GM20000 (cell line): ENCODE results near the gene GPATCH2L.
A peak's percentile ranks its signal among the peaks of the same experiment; 100 is the strongest.

Source experiments
- DNase-seq: peaks from one replicate; pipeline ENCODE4 v3.0.0; 2012; ENCODE audit warnings: low spot score
- TF ChIP-seq, protein P1 (sequence below): IDR thresholded peaks from 2 replicates; pipeline ENCODE4 v1.5.1; 2012; ENCODE audit warnings: mild to moderate bottlenecking, control low read depth; ENCODE audit errors: extremely low read depth, missing control alignments

Gene GPATCH2L

DNA sequence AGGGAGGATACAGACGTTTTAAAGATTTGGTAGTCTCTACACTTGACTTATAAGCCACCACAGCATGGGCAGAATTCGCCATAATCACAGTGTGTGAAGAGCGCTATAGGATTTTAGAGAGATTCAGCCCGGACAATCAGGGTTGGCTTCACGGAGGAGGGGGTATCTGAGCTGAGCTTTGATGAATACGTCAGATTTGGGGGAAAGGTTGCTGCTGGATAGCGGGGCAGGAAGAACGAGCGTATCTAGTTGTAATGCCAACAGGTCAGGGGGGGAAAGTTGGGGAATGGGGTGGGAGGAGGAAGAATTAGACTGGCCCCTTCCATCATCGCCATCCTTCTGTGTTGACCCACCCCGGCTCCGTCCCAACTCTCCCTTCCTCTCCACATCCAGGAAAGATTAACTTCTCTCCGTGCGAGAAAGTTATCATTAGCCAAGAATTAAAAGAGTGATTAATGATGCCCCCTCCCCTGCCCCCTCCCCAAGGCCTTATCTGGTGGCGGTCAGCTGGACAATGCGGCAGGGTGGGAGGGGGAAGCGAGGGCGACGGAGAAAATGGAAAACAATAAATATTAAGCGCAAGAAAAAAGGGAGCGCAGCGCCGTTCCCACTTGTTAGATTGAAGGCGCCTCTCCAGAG is 13.5 kb upstream of the GPATCH2L start:
- TF ChIP-seq, protein P1, sequence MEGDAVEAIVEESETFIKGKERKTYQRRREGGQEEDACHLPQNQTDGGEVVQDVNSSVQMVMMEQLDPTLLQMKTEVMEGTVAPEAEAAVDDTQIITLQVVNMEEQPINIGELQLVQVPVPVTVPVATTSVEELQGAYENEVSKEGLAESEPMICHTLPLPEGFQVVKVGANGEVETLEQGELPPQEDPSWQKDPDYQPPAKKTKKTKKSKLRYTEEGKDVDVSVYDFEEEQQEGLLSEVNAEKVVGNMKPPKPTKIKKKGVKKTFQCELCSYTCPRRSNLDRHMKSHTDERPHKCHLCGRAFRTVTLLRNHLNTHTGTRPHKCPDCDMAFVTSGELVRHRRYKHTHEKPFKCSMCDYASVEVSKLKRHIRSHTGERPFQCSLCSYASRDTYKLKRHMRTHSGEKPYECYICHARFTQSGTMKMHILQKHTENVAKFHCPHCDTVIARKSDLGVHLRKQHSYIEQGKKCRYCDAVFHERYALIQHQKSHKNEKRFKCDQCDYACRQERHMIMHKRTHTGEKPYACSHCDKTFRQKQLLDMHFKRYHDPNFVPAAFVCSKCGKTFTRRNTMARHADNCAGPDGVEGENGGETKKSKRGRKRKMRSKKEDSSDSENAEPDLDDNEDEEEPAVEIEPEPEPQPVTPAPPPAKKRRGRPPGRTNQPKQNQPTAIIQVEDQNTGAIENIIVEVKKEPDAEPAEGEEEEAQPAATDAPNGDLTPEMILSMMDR: no peak
- no peak for DNase-seq

DNA sequence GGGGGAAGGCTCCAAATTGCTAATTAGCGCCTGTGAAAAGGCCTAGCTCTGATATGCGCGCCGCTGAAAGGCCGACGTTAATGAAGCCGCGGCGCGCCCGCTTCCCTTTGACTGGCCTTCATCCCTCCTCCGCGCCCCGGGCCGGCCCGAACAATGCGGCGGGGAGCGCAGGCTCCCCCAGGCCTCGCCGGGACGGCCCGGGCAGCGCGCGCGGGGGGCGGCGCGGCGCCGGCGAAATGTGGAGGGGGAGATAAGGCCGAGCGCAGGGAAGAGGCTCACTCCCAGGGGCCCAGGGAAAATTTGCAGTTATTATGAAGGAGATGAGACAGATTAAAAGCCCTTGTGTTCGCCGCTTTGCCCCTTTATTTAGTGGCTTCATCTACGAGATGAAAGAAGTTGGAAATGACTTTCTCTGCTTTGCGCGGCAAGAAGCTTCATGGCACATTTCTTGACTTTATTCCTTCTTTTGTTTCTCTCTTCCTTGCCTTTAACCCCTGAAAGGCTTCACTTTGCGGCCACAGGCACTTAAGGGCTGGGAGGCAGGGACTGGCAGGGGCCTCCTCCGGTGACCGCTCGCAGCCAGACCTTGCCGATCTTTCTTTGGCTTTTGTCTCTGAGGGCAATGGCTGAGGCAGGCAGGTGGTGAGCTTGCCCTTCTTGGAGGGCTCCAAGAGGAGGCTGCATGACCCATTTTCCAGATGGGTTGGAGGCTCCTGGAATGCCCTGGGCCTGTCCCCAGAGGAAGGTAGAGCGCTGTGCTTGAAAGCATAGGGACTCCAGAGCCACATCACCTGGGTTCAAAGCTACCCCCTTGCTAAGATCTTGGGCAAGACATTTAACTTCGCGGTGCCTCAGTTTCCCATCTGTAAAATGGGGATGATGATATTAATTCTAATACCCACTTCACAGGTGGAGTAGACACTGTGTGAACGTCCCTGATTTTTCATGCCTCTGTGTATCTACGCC is 12.7 kb upstream of the GPATCH2L start:
- TF ChIP-seq, protein P1: no peak
- DNase-seq: no peak

DNA sequence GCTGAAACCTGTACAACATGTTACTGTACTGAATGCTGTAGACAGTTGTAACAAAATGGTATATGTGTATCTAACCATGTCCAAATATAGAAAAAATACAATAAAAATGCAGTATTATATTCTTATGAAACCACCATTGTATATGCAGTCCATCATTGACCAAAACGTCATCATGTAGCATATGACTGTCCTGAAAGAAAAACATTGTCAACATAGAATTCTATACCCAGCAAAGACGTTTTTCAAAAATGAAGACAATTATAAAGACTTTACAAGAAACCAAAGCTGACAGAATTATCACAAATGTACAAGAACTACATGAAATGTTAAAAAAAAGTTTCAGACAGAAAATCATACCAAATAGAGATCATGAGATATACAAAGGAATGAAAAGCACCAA is 8.1 kb upstream of the GPATCH2L start:
- no peak for DNase-seq
- TF ChIP-seq, protein P1: no peak

DNA sequence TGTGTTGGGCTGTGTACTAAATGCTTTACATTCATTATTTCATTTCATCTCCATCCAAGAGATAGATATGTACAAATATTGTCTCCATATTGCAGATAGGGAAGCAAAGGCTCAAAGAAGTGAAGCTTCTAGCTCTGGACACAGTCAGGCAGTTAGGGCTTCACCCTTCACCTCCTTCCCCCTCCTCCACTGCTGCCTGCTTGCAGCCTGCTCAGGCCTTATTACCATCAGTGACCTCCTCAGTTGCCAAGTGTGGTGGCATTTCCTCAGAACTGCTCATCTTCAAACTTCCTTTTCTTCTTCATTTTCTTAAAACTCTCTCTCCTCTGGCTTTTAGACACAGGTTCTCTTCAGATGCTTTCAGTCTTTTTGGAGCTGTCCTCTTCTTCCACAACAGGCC is 4.7 kb upstream of the GPATCH2L start:
- DNase-seq: no peak
- TF ChIP-seq, protein P1: no peak

DNA sequence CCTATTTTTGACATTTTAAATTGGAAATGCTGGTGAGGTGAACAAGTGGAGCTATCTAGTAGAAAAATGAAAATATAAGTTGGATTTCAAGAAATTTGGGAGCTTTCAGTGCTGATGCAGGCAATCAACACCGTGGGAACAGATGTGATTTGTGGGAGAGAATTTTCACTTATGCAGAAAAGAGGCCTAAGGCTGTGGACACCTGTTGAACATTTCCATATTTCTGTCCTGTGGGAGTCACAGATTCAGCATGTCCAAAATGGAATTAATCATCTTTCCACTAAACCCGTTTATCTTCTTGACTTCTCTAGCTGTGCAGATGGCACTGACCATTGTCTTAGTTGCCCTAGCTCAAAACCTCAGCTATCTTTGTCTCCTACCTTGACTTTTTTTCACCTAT is 2.5 kb upstream of the GPATCH2L start:
- TF ChIP-seq, protein P1: no peak
- DNase-seq: no peak

DNA sequence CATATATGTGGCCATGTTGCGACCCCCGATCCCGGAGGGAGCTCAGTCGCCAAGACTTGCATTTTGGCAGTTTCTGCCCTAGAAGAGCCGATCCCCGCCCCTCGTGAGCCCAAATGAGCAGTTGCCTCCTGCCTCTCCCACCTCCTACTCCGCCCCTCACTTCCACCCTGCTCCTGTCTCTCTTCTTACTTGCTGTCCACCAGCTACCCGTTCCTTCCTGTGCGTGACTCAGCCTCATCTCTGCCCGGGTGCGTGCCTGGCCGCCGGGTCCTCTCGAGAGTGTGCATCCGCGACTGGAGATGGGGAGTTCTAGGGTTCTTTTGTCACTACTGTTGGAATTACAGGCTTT is 585 bp downstream of the GPATCH2L start:
- TF ChIP-seq, protein P1: no peak
- DNase-seq: peak; percentile 78

DNA sequence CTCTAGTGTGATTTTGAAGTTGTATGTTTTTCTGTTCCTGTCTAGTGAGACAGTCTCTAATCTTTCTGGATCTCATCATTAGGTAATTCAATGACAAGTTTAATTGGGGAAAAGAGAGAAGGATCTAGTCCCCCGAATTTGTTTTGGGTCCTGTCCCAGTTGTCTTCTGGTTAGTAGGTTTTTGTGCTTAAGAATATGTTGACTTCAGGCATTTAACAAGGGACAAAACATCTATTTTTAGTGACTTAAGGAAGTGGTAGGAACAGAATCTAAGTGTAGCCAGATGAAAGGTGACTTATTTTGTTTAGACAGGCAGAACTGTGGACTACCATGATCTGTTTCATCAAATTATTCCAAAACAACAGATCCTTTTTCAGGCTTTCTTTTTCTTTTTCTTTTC is 2.2 kb downstream of the GPATCH2L start:
- DNase-seq: no peak
- TF ChIP-seq, protein P1: no peak
